Activated CD8-positive, alpha-beta T cell treated with anti-CD3 and anti-CD28 coated beads for 36 hours (primary cell): ENCODE results near the gene SPIN1. TPM values are rescaled to one million over a fixed set of nuclear protein-coding genes. Genes with fewer than 3 reads are reported as not detected.

Experiments
- ATAC-seq: fragments of 200-7000 bp; cut with Tn5 transposase; one replicate; pipeline ENCODE4 v1.10.0; 2021; ENCODE audit warnings: mild to moderate bottlenecking, moderate library complexity
- CTCF ChIA-PET: fragments of 350-600 bp; sonication (Branson Sonifier 250); formaldehyde crosslinking; loops from one replicate; lab custom pipeline; 2021; ENCODE audit warnings: antibody characterized with exemption; lab: Charles Lee
- POLR2A ChIA-PET: fragments of 350-600 bp; sonication (Branson Sonifier 250); formaldehyde crosslinking; loops from one replicate; lab custom pipeline; 2021; ENCODE audit warnings: antibody characterized with exemption; lab: Charles Lee
- DNase-seq: peaks from one replicate; pipeline ENCODE4 v3.0.0-alpha.2; 2020
- H3K27ac Mint-ChIP-seq: one replicate; pipeline ENCODE4 v1.8.0; 2021; ENCODE audit warnings: mild to moderate bottlenecking, mixed read lengths
- H3K27me3 Mint-ChIP-seq: one replicate; pipeline ENCODE4 v1.8.0; 2021; ENCODE audit warnings: mixed read lengths
- H3K36me3 Mint-ChIP-seq: one replicate; pipeline ENCODE4 v1.8.0; 2021; ENCODE audit warnings: low read depth, mixed read lengths
- H3K4me1 Mint-ChIP-seq: one replicate; pipeline ENCODE4 v1.8.0; 2021; ENCODE audit warnings: low read depth, mixed read lengths
- H3K4me3 Mint-ChIP-seq: one replicate; pipeline ENCODE4 v1.8.0; 2021; ENCODE audit warnings: mild to moderate bottlenecking, moderate library complexity, mixed read lengths
- H3K9me3 Mint-ChIP-seq: one replicate; pipeline ENCODE4 v1.8.0; 2021; ENCODE audit warnings: mixed read lengths
- intact Hi-C: fragments of 100-400 bp; cut with micrococcal nuclease; formaldehyde crosslinking; loops from one replicate; pipeline ENCODE4 v1.10.0; 2022
- total RNA-seq, 2 experiments: library from RNA; stranded (reverse); gene quantifications; one replicate each; pipeline ENCODE4 v1.2.3, GENCODE V29; 2021
- TF ChIP-seq, protein P1 (sequence below): fragments of 200-600 bp; IDR thresholded peaks from one replicate; pipeline ENCODE4 v1.8.0; 2022; ENCODE audit warnings: antibody characterized with exemption, mild to moderate bottlenecking

Gene SPIN1
- total RNA-seq, 2 experiments from 2014 or later: 31.2 to 32.0 TPM

- CTCF ChIA-PET: no interaction called here
- Mint-ChIP-seq H3K36me3 (peaks cover 66% of the 10 kb centered on the region), H3K27ac (peak overlapping the region; percentile 69), H3K9me3 (peaks cover 32% of the 10 kb centered on the region), H3K27me3 (no peaks in the 10 kb centered on the region), H3K4me3 (no peak overlapping the region), H3K4me1 (peaks cover 23% of the 10 kb centered on the region)
- DNase-seq (peak; percentile 64), ATAC-seq (peak; percentile 92)
- intact Hi-C loops: no loop called here
- TF ChIP-seq, protein P1, sequence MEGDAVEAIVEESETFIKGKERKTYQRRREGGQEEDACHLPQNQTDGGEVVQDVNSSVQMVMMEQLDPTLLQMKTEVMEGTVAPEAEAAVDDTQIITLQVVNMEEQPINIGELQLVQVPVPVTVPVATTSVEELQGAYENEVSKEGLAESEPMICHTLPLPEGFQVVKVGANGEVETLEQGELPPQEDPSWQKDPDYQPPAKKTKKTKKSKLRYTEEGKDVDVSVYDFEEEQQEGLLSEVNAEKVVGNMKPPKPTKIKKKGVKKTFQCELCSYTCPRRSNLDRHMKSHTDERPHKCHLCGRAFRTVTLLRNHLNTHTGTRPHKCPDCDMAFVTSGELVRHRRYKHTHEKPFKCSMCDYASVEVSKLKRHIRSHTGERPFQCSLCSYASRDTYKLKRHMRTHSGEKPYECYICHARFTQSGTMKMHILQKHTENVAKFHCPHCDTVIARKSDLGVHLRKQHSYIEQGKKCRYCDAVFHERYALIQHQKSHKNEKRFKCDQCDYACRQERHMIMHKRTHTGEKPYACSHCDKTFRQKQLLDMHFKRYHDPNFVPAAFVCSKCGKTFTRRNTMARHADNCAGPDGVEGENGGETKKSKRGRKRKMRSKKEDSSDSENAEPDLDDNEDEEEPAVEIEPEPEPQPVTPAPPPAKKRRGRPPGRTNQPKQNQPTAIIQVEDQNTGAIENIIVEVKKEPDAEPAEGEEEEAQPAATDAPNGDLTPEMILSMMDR: no peak
- POLR2A ChIA-PET: interaction anchor here (0.7 kb wide), 1 partner anchor 9 kb away, joined by 3 read pairs; no protein-coding TSS in a partner anchor
These were observed 30.7 kb downstream of the SPIN1 start for GRCh38 chr9:88418715-88419540.

DNA sequence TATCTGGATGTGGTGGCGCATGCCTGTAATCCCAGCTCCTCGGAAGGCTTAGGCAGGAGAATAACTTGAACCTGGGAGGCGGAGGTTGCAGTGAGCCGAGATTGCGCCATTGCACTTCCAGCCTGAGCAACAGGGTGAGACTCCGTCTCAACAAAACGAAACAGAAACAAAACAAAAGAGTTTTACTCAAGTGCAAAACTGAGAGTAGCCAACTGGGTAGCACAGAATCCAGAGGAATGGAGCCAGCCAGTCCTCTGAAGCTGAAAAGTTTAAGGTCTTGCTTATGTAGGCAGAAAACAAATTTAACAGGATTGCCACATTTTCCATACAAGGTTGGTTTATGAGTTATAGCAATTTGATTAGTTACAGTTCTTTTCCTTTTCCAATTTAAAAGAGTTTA, 32.0 kb downstream of the SPIN1 start:
- no peak for ATAC-seq

GRCh38 chr9:88421348-88421747, 33.1 kb downstream of the SPIN1 start:
- intact Hi-C loops: no loop called here
- no peak overlapping the region for H3K27ac Mint-ChIP-seq
- H3K9me3 Mint-ChIP-seq: peaks cover 25% of the 10 kb centered on the region
- ChIA-PET POLR2A (interaction anchor here (0.6 kb wide), 1 partner anchor 31 kb away, joined by 3 read pairs; no protein-coding TSS in a partner anchor), CTCF (no interaction called here)
- no peak for DNase-seq
- no peak overlapping the region for H3K4me3 Mint-ChIP-seq
- TF ChIP-seq, protein P1: no peak
- no peaks in the 10 kb centered on the region for H3K27me3 Mint-ChIP-seq
- ATAC-seq: no peak
- peaks cover 27% of the 10 kb centered on the region for H3K4me1 Mint-ChIP-seq
- peaks cover 54% of the 10 kb centered on the region for H3K36me3 Mint-ChIP-seq

More for the DNA sequence above, 32.0 kb downstream of the SPIN1 start:
- TF ChIP-seq, protein P1: no peak
- Mint-ChIP-seq H3K27ac (no peak overlapping the region), H3K4me1 (peaks cover 23% of the 10 kb centered on the region), H3K36me3 (peaks cover 57% of the 10 kb centered on the region), H3K9me3 (peaks cover 27% of the 10 kb centered on the region), H3K4me3 (no peak overlapping the region), H3K27me3 (no peaks in the 10 kb centered on the region)
- DNase-seq: no peak
- intact Hi-C loops: no loop called here
- ChIA-PET CTCF (no interaction called here), POLR2A (interaction anchor here (0.5 kb wide), 1 partner anchor 11 kb away, joined by 4 read pairs; no protein-coding TSS in a partner anchor)

DNA sequence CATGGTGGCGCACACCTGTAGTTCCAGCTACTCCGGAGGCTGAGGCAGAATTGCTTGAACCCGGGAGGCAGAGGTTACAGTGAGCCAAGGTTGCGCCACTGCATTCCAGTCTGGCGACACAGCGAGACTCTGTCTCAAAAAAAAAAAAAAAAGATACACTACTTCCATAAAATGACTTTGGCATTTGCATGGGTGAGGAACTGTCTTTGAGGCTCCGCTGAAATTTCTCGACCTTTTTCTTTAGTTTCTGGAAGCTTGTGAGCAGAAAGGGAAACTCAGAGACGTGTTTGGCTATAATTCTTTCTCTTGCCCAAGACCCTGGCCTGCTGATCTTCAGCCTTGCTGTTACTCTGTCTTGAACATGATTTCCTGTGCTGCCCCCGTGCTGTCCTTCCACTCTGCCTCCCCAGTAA, 37.3 kb downstream of the SPIN1 start:
- no peaks in the 10 kb centered on the region for H3K27me3 Mint-ChIP-seq
- H3K4me1 Mint-ChIP-seq: peaks cover 13% of the 10 kb centered on the region
- ATAC-seq: no peak
- ChIA-PET POLR2A (interaction anchor here (0.8 kb wide), 1 partner anchor 63 kb away, joined by 3 read pairs; no protein-coding TSS in a partner anchor), CTCF (interaction anchor here (0.8 kb wide), 1 partner anchor 22 kb away, joined by 3 read pairs; no protein-coding TSS in a partner anchor)
- H3K27ac Mint-ChIP-seq: no peak overlapping the region
- no peak overlapping the region for H3K4me3 Mint-ChIP-seq
- TF ChIP-seq, protein P1: no peak
- peaks cover 3% of the 10 kb centered on the region for H3K9me3 Mint-ChIP-seq
- H3K36me3 Mint-ChIP-seq: peaks cover 23% of the 10 kb centered on the region
- DNase-seq: no peak
- intact Hi-C loops: no loop called here

- Mint-ChIP-seq H3K27ac (no peak overlapping the region), H3K36me3 (peaks cover 12% of the 10 kb centered on the region), H3K27me3 (no peaks in the 10 kb centered on the region), H3K4me3 (no peak overlapping the region), H3K4me1 (peaks cover 11% of the 10 kb centered on the region), H3K9me3 (no peaks in the 10 kb centered on the region)
- POLR2A ChIA-PET: no interaction called here
- CTCF ChIA-PET: interaction anchor here (0.7 kb wide), 1 partner anchor 317 kb away, joined by 3 read pairs; no protein-coding TSS in a partner anchor
- TF ChIP-seq, protein P1: no peak
- intact Hi-C loops: no loop called here
- DNase-seq (no peak), ATAC-seq (no peak)
These were observed 38.4 kb downstream of the SPIN1 start for GRCh38 chr9:88426651-88427050.
